GM12878 (cell line): ENCODE measurements around the gene SLC5A11. TPM values are rescaled to one million over a fixed set of nuclear protein-coding genes. Genes with fewer than 3 reads are reported as not detected.
A peak's percentile ranks its signal among the peaks of the same experiment; 100 is the strongest.

Experiments used
- ATAC-seq: fragments of 200-7000 bp; cut with Tn5 transposase; 3 replicates; pipeline ENCODE4 v1.9.1; 2020; ENCODE audit warnings: mild to moderate bottlenecking, moderate library complexity
- BruUV-seq: library from RNA; stranded (reverse); fragments of 400-500 nt; replicated peaks from 2 replicates; lab custom pipeline; 2021; lab: Mats Ljungman, UMichigan
- CTCF ChIA-PET: fragments of 300-600 bp; sonication (Branson Sonifier 250); formaldehyde crosslinking; extraction: SDS; loops from one replicate; lab custom pipeline; 2021; ENCODE audit warnings: inconsistent platforms; lab: Yijun Ruan, JAX
- POLR2A ChIA-PET: fragments of 350-600 bp; formaldehyde crosslinking; extraction: SDS; loops from one replicate; lab custom pipeline; 2021; ENCODE audit warnings: inconsistent platforms; lab: Charles Lee
- RAD21 ChIA-PET: fragments of 300-600 bp; sonication (Branson Sonifier 250); formaldehyde crosslinking; loops from one replicate; lab custom pipeline; 2023; ENCODE audit warnings: antibody characterized with exemption; ENCODE audit not compliant: unreplicated experiment; lab: Charles Lee
- SMC1A ChIA-PET: fragments of 300-600 bp; sonication (Branson Sonifier 250); formaldehyde crosslinking; loops from one replicate; lab custom pipeline; 2023; ENCODE audit not compliant: unreplicated experiment, uncharacterized antibody; lab: Charles Lee
- DNase-seq: peaks from one replicate; pipeline ENCODE4 v3.0.0-alpha.2; 2011; ENCODE audit warnings: low read depth, low spot score
- FAIRE-seq: peaks from 3 replicates; lab custom pipeline; 2011; peaks lifted over from hg19 to GRCh38; lab: Jason Lieb, UNC
- H2AFZ ChIP-seq: 2 replicates; pipeline ENCODE4 v1.6.0; 2011; ENCODE audit warnings: low read depth, low read length, control low read depth; ENCODE audit not compliant: control insufficient read depth
- H3K27ac ChIP-seq: 2 replicates; pipeline ENCODE4 v1.5.1; 2011; ENCODE audit warnings: control low read depth; ENCODE audit not compliant: control insufficient read depth, insufficient read depth
- H3K27me3 ChIP-seq, 2 experiments: replicated peaks in 1 of 2; 2 replicates each; pipeline versions ENCODE4 v1.6.0 to v1.6.1; 2011; ENCODE audit warnings: low read length in 1 of 2; ENCODE audit not compliant: control insufficient read depth in 2 of 2, insufficient read depth in 2 of 2
- H3K36me3 ChIP-seq, 2 experiments: 2 replicates each; pipeline ENCODE4 v1.5.1; 2011; ENCODE audit warnings: low read length in 1 of 2; ENCODE audit not compliant: control insufficient read depth in 2 of 2, insufficient read depth in 2 of 2
- H3K4me1 ChIP-seq: 2 replicates; pipeline ENCODE4 v1.6.1; 2011; ENCODE audit warnings: mild to moderate bottlenecking, low read length, moderate library complexity, mixed read lengths; ENCODE audit not compliant: control insufficient read depth, insufficient read depth
- H3K4me2 ChIP-seq: 2 replicates; pipeline ENCODE4 v1.6.0; 2011; ENCODE audit warnings: control low read depth; ENCODE audit not compliant: control insufficient read depth, insufficient read depth
- H3K4me3 ChIP-seq: fragments of 200-600 bp; sonication (generic); 2 replicates; pipeline ENCODE4 v1.5.1; 2016
- H3K79me2 ChIP-seq: 2 replicates; pipeline ENCODE4 v1.6.0; 2011; ENCODE audit warnings: low read length; ENCODE audit not compliant: control insufficient read depth, insufficient read depth
- H3K9ac ChIP-seq: 2 replicates; pipeline ENCODE4 v1.8.0; 2011; ENCODE audit warnings: low read length, control low read depth, mixed read lengths; ENCODE audit not compliant: control insufficient read depth, insufficient read depth
- H3K9me3 ChIP-seq: replicated peaks from 3 replicates; pipeline ENCODE4 v1.5.1; 2011; ENCODE audit warnings: mild to moderate bottlenecking, low read length; ENCODE audit not compliant: control insufficient read depth, insufficient read depth
- H4K20me1 ChIP-seq: 2 replicates; pipeline ENCODE4 v1.6.0; 2011; ENCODE audit not compliant: control insufficient read depth, insufficient read depth
- DPF2 ChIP-seq: fragments of 450-650 bp; IDR thresholded peaks from 2 replicates; pipeline ENCODE4 v1.6.1; 2017; ENCODE audit warnings: mild to moderate bottlenecking
- MTA2 ChIP-seq: fragments of 450-650 bp; IDR thresholded peaks from 2 replicates; pipeline ENCODE4 v1.6.1; 2016; ENCODE audit warnings: low read depth, mild to moderate bottlenecking, moderate library complexity
- MYB ChIP-seq: fragments of 150-350 bp; IDR thresholded peaks from 2 replicates; pipeline ENCODE4 v1.6.1; 2014; ENCODE audit warnings: mild to moderate bottlenecking, low read depth, low read length, borderline replicate concordance
- POLR2AphosphoS5 ChIP-seq: IDR thresholded peaks from 2 replicates; pipeline ENCODE4 v1.6.1; 2011; ENCODE audit warnings: mild to moderate bottlenecking, low read length, inconsistent platforms
- WGBS: methylation state at CpG from one replicate; pipeline ENCODE4 v1.1.6; 2016; ENCODE audit warnings: low lambda C conversion rate; ENCODE audit not compliant: insufficient replicate concordance, insufficient coverage; ENCODE audit errors: missing lambda C conversion rate; 5-methylcytosine and 5-hydroxymethylcytosine counted together
- in situ Hi-C: fragments of 300-500 bp; cut with MboI; formaldehyde crosslinking; loops from 9 replicates; pipeline ENCODE4 v1.14.3; 2018; ENCODE audit warnings: mixed read lengths
- intact Hi-C: fragments of 100-400 bp; cut with micrococcal nuclease; formaldehyde crosslinking; loops from one replicate; pipeline ENCODE4 v1.14.2; 2022; ENCODE audit not compliant: unreplicated experiment
- polyA plus RNA-seq, 11 experiments: library from polyadenylated mRNA; depleted of rRNA in 4 of 11; unstranded in 6 of 11; stranded (reverse) in 5 of 11; fragments of >200 nt; fragmentation: Nextera tagmentation in 4 of 11; fragmentation: Illumina TruSeq in 1 of 11; extraction: Ambion mirVana in 4 of 11; extraction: Trizol in 1 of 11; gene quantifications; 1 replicate in 1 of 11; 2 replicates in 10 of 11; pipeline versions ENCODE4 v1.2.1 to v1.2.3, GENCODE V29; 2011 to 2016; ENCODE audit warnings: inconsistent platforms in 2 of 11, missing spikeins in 2 of 11, low read depth in 1 of 11
- total RNA-seq, 4 experiments: library from RNA; depleted of rRNA in 3 of 4; stranded (reverse); fragments of >200 nt in 3 of 4; fragmentation: Illumina TruSeq in 1 of 4; extraction: Trizol in 1 of 4; gene quantifications; 2 replicates each; pipeline versions ENCODE4 v1.2.1 to v1.2.3, GENCODE V29; 2013 to 2021
- TF ChIP-seq, protein P1 (sequence below): fragments of 450-650 bp; IDR thresholded peaks from 2 replicates; pipeline ENCODE4 v1.6.1; 2016; ENCODE audit warnings: mild to moderate bottlenecking, moderate library complexity, borderline replicate concordance
- TF ChIP-seq, protein P2 (sequence below): IDR thresholded peaks from 2 replicates; pipeline ENCODE4 v1.6.1; 2012; ENCODE audit warnings: low read length, inconsistent platforms

SLC5A11 gene
- total and polyA plus RNA-seq, 10 of the 15 experiments (the other 5 are each of a cell fraction or from before 2014, with no cell fraction given), result 0.10 TPM; not detected in 9

DNA sequence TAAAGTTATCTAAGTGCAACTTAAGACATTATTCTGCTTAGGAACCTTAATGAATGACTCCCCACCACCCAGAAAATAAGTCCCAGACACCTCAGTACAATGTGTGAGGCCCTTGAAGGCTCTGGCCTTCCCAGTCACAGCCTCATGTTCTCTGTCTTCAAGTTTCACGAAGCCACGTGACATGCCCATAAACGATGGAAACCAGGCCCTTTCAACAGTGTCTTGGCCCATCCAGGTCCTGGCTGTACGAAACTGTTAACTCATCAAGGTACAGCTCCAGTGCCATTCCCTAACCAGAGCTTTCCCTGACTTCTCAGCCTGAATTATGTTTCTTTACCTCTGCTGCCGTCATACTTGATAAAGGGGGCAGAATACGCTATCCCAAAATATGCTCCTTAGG lies 100.4 kb downstream of the SLC5A11 start:
- no peak overlapping the region for H3K4me3 ChIP-seq
- H4K20me1 ChIP-seq, result 0 out of 2 replicates have a peak, but pooled peaks cover 2% of the 10 kb centered on the region
- TF ChIP-seq POLR2AphosphoS5 (0 out of 2 replicates have a peak, but pooled peaks have one; percentile 57), MYB (no peak), DPF2 (no peak), MTA2 (no peak)
- TF ChIP-seq, protein P1, sequence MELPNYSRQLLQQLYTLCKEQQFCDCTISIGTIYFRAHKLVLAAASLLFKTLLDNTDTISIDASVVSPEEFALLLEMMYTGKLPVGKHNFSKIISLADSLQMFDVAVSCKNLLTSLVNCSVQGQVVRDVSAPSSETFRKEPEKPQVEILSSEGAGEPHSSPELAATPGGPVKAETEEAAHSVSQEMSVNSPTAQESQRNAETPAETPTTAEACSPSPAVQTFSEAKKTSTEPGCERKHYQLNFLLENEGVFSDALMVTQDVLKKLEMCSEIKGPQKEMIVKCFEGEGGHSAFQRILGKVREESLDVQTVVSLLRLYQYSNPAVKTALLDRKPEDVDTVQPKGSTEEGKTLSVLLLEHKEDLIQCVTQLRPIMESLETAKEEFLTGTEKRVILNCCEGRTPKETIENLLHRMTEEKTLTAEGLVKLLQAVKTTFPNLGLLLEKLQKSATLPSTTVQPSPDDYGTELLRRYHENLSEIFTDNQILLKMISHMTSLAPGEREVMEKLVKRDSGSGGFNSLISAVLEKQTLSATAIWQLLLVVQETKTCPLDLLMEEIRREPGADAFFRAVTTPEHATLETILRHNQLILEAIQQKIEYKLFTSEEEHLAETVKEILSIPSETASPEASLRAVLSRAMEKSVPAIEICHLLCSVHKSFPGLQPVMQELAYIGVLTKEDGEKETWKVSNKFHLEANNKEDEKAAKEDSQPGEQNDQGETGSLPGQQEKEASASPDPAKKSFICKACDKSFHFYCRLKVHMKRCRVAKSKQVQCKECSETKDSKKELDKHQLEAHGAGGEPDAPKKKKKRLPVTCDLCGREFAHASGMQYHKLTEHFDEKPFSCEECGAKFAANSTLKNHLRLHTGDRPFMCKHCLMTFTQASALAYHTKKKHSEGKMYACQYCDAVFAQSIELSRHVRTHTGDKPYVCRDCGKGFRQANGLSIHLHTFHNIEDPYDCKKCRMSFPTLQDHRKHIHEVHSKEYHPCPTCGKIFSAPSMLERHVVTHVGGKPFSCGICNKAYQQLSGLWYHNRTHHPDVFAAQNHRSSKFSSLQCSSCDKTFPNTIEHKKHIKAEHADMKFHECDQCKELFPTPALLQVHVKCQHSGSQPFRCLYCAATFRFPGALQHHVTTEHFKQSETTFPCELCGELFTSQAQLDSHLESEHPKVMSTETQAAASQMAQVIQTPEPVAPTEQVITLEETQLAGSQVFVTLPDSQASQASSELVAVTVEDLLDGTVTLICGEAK, result no peak
- TF ChIP-seq, protein P2, sequence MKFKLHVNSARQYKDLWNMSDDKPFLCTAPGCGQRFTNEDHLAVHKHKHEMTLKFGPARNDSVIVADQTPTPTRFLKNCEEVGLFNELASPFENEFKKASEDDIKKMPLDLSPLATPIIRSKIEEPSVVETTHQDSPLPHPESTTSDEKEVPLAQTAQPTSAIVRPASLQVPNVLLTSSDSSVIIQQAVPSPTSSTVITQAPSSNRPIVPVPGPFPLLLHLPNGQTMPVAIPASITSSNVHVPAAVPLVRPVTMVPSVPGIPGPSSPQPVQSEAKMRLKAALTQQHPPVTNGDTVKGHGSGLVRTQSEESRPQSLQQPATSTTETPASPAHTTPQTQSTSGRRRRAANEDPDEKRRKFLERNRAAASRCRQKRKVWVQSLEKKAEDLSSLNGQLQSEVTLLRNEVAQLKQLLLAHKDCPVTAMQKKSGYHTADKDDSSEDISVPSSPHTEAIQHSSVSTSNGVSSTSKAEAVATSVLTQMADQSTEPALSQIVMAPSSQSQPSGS, result no peak
- TF ChIP-seq, all 136 proteins: peak for 1
- intact Hi-C loops (no loop called here), in situ Hi-C loops (no loop called here)
- Histone ChIP-seq H3K9me3 (no peaks in the 10 kb centered on the region), H2AFZ (no peak overlapping the region), H3K4me1 (no peaks in the 10 kb centered on the region), H3K79me2 (no peaks in the 10 kb centered on the region), H3K9ac (no peak overlapping the region), H3K36me3 (peaks cover 19 to 43% of the 10 kb centered on the region in 2 experiments), H3K4me2 (no peak overlapping the region), H3K27ac (no peak overlapping the region), H3K27me3 (no peaks in the 10 kb centered on the region)
- no peak for DNase-seq
- ChIA-PET CTCF (no interaction called here), SMC1A (interaction anchor here (1.1 kb wide), 1 partner anchor 19 kb away, joined by 3 read pairs; no protein-coding TSS in a partner anchor), RAD21 (no interaction called here), POLR2A (no interaction called here)
- ATAC-seq, result no peak
- BruUV-seq, result TSS peak; percentile 13
- no peak for FAIRE-seq
- WGBS, result 98% methylated on average over 6 of the region's 6 CpGs
